ENCODE data around the gene RAB6C. TPM values are rescaled to one million over a fixed set of nuclear protein-coding genes. Genes with fewer than 3 reads are reported as not detected.
A peak's percentile ranks its signal among the peaks of the same experiment; 100 is the strongest.
"Not testable (repeated sequence)": the region's sequence is repeated elsewhere in the genome, so short reads cannot be mapped to it uniquely, and the experiment has no call there.

Gene RAB6C
- total and polyA plus RNA-seq, 2 of the 8 experiments (the other 6 are each of a cell fraction or from before 2014, with no cell fraction given) = 0.03 to 0.09 TPM

GRCh38 chr2:130005862-130006261, 26.4 kb downstream of the RAB6C start:
- H2AFZ ChIP-seq (ENCODE audit: low read length); H2BK5ac ChIP-seq (ENCODE audit: low read depth, low read length); CTCF ChIA-PET (ENCODE audit: partially characterized antibody); H3K27me3 ChIP-seq (replicated peaks in 1 of 4; ENCODE audit: control insufficient read depth in 3 of 4, extremely low read depth in 1 of 4, insufficient read depth in 3 of 4, low read length in 3 of 4); H3K18ac ChIP-seq (ENCODE audit: extremely low read depth, low read length); H3K4me1 ChIP-seq (replicated peaks in 1 of 4; ENCODE audit: control insufficient read depth in 3 of 4, insufficient read depth in 4 of 4, low read length in 3 of 4); H4K91ac ChIP-seq (replicated peaks; ENCODE audit: insufficient read length, low read length); H2BK20ac ChIP-seq (ENCODE audit: low read length); FAIRE-seq; H3K79me2 ChIP-seq (ENCODE audit: control insufficient read depth in 1 of 2, insufficient read depth in 2 of 2, low read length in 2 of 2); H3K14ac ChIP-seq (ENCODE audit: insufficient read length); H3K9ac ChIP-seq (replicated peaks in 1 of 4; ENCODE audit: extremely low read depth in 1 of 4, low read depth in 3 of 4, low read length in 3 of 4); H2AK5ac ChIP-seq (ENCODE audit: low read depth, low read length); H3K4ac ChIP-seq (replicated peaks; ENCODE audit: insufficient read length, low read depth, low read length); H4K8ac ChIP-seq (ENCODE audit: extremely low read depth, insufficient read depth, low read length); H3K56ac ChIP-seq (replicated peaks; ENCODE audit: insufficient read length, low read depth, low read length); H3K36me3 ChIP-seq (ENCODE audit: control insufficient read depth in 2 of 4, insufficient read depth in 4 of 4, low read length in 3 of 4); H2BK15ac ChIP-seq (ENCODE audit: low read length); H3K9me3 ChIP-seq (ENCODE audit: insufficient read depth in 2 of 2, low read depth in 1 of 2, low read length in 1 of 2); H4K5ac ChIP-seq (ENCODE audit: insufficient read length, low read depth, low read length); H2BK120ac ChIP-seq (replicated peaks; ENCODE audit: low read depth, low read length); H3K27ac ChIP-seq (ENCODE audit: low read depth, low read length); H3K4me3 ChIP-seq (ENCODE audit: extremely low read depth in 1 of 4, insufficient read depth in 2 of 4, low read depth in 3 of 4, low read length in 4 of 4); POLR2A ChIA-PET (ENCODE audit: partially characterized antibody); H3K23ac ChIP-seq (ENCODE audit: insufficient read length); H3K23me2 ChIP-seq (ENCODE audit: low read depth, low read length); H2BK12ac ChIP-seq (ENCODE audit: low read depth, low read length); H3K79me1 ChIP-seq (ENCODE audit: low read depth, low read length); H4K20me1 ChIP-seq (replicated peaks in 1 of 2; ENCODE audit: control insufficient read depth in 1 of 2, insufficient read depth in 2 of 2, low read length in 2 of 2): not testable (repeated sequence)
- TF ChIP-seq TBP (IDR thresholded peaks at IDR 0.05; ENCODE audit: low read depth, low read length) = peak; percentile 41; the same call in 1 of the 2 replicates
- peak in 1 of 2 experiments; percentile 70 for DNase-seq (ENCODE audit: low read depth in 1 of 2, low spot score in 2 of 2)
- 5% methylated on average over 33 of the region's 42 CpGs; no CpG with 5 or more reads in 1 of the 2 experiments for WGBS, 2 experiments (ENCODE audit: extremely low coverage in 1 of 2, insufficient coverage in 1 of 2, insufficient read length in 1 of 2, insufficient replicate concordance in 2 of 2, low coverage in 1 of 2, low lambda C conversion rate in 2 of 2, missing lambda C conversion rate in 1 of 2)
- H3K4me2 ChIP-seq (ENCODE audit: insufficient read depth in 1 of 2, low read depth in 2 of 2, low read length in 2 of 2) = peak overlapping the region in 1 of 2 experiments; percentile 17; a peak in 1 of 4 replicates

GRCh38 chr2:130016701-130017100, 37.2 kb downstream of the RAB6C start:
- H3K36me3 ChIP-seq (ENCODE audit: control insufficient read depth in 2 of 4, insufficient read depth in 4 of 4, low read length in 3 of 4); H3K4me3 ChIP-seq (ENCODE audit: extremely low read depth in 1 of 4, insufficient read depth in 2 of 4, low read depth in 3 of 4, low read length in 4 of 4); H3K4me1 ChIP-seq (replicated peaks in 1 of 4; ENCODE audit: control insufficient read depth in 3 of 4, insufficient read depth in 4 of 4, low read length in 3 of 4); H3K23ac ChIP-seq (ENCODE audit: insufficient read length); H2AFZ ChIP-seq (ENCODE audit: low read length); H3K79me1 ChIP-seq (ENCODE audit: low read depth, low read length); H3K27me3 ChIP-seq (replicated peaks in 1 of 4; ENCODE audit: control insufficient read depth in 3 of 4, extremely low read depth in 1 of 4, insufficient read depth in 3 of 4, low read length in 3 of 4); H2BK120ac ChIP-seq (replicated peaks; ENCODE audit: low read depth, low read length); H3K56ac ChIP-seq (replicated peaks; ENCODE audit: insufficient read length, low read depth, low read length); H3K4ac ChIP-seq (replicated peaks; ENCODE audit: insufficient read length, low read depth, low read length); H3K79me2 ChIP-seq (ENCODE audit: control insufficient read depth in 1 of 2, insufficient read depth in 2 of 2, low read length in 2 of 2); H3K27ac ChIP-seq (ENCODE audit: low read depth, low read length); CTCF ChIA-PET (ENCODE audit: partially characterized antibody); H2BK12ac ChIP-seq (ENCODE audit: low read depth, low read length); H3K18ac ChIP-seq (ENCODE audit: extremely low read depth, low read length); H2AK5ac ChIP-seq (ENCODE audit: low read depth, low read length); H3K9me3 ChIP-seq (ENCODE audit: insufficient read depth in 2 of 2, low read depth in 1 of 2, low read length in 1 of 2); H2BK15ac ChIP-seq (ENCODE audit: low read length); H2BK5ac ChIP-seq (ENCODE audit: low read depth, low read length); H2BK20ac ChIP-seq (ENCODE audit: low read length); H4K20me1 ChIP-seq (replicated peaks in 1 of 2; ENCODE audit: control insufficient read depth in 1 of 2, insufficient read depth in 2 of 2, low read length in 2 of 2); H3K9ac ChIP-seq (replicated peaks in 1 of 4; ENCODE audit: extremely low read depth in 1 of 4, low read depth in 3 of 4, low read length in 3 of 4); DNase-seq (ENCODE audit: low read depth in 1 of 2, low spot score in 2 of 2); H4K91ac ChIP-seq (replicated peaks; ENCODE audit: insufficient read length, low read length); FAIRE-seq; H3K4me2 ChIP-seq (ENCODE audit: insufficient read depth in 1 of 2, low read depth in 2 of 2, low read length in 2 of 2); H4K5ac ChIP-seq (ENCODE audit: insufficient read length, low read depth, low read length); H3K14ac ChIP-seq (ENCODE audit: insufficient read length); H4K8ac ChIP-seq (ENCODE audit: extremely low read depth, insufficient read depth, low read length); POLR2A ChIA-PET (ENCODE audit: partially characterized antibody); H3K23me2 ChIP-seq (ENCODE audit: low read depth, low read length): not testable (repeated sequence)
- 77% methylated on average over 5 of the region's 5 CpGs; no CpG with 5 or more reads in 1 of the 2 experiments for WGBS, 2 experiments (ENCODE audit: extremely low coverage in 1 of 2, insufficient coverage in 1 of 2, insufficient read length in 1 of 2, insufficient replicate concordance in 2 of 2, low coverage in 1 of 2, low lambda C conversion rate in 2 of 2, missing lambda C conversion rate in 1 of 2)
